Measurements from ENCODE around the gene SLC12A3.

Gene SLC12A3

GRCh38 chr16:56911771-56912571 lies 47.0 kb downstream of the SLC12A3 start:
- H3K4me3 ChIP-seq (ENCODE audit: low read length, poor library complexity, severe bottlenecking) = no peak overlapping the region
- no peaks in the 10 kb centered on the region for H3F3A ChIP-seq (ENCODE audit: low read depth)
- H3K9me3 ChIP-seq (ENCODE audit: insufficient read depth, low read depth, low read length) = no peaks in the 10 kb centered on the region
- no peaks in the 10 kb centered on the region for H3K79me2 ChIP-seq (ENCODE audit: insufficient read depth, low read length)
- H3K9me2 ChIP-seq (replicated peaks; ENCODE audit: low read depth, low read length) = no peaks in the 10 kb centered on the region
- H3K27me3 ChIP-seq (ENCODE audit: insufficient read depth, low read length, poor library complexity, severe bottlenecking) = no peaks in the 10 kb centered on the region
- no peaks in the 10 kb centered on the region for H3K4me1 ChIP-seq (ENCODE audit: insufficient read depth, low read length, poor library complexity, severe bottlenecking)
- no peaks in the 10 kb centered on the region for H4K20me1 ChIP-seq (ENCODE audit: insufficient read depth, low read length, poor library complexity, severe bottlenecking)
- H3K36me3 ChIP-seq (ENCODE audit: insufficient read depth, low read length) = no peaks in the 10 kb centered on the region
- H2AFZ ChIP-seq (ENCODE audit: low read length) = no peak overlapping the region
- TF ChIP-seq CTCF (conservative IDR thresholded peaks at IDR 0.05; ENCODE audit: low read length) = no peak
- TF ChIP-seq EZH2phosphoT487 (IDR thresholded peaks at IDR 0.05; ENCODE audit: borderline replicate concordance) = no peak
- H3K9ac ChIP-seq (ENCODE audit: low read depth, low read length, poor library complexity, severe bottlenecking) = no peak overlapping the region
- no peak overlapping the region for H3K4me2 ChIP-seq (ENCODE audit: low read depth, low read length, poor library complexity, severe bottlenecking)

GRCh38 chr16:56912746-56913708 lies 48.0 kb downstream of the SLC12A3 start:
- Histone ChIP-seq H3K4me1 (ENCODE audit: insufficient read depth, low read length, poor library complexity, severe bottlenecking) (no peaks in the 10 kb centered on the region), H3K79me2 (ENCODE audit: insufficient read depth, low read length) (no peaks in the 10 kb centered on the region), H3K27me3 (ENCODE audit: insufficient read depth, low read length, poor library complexity, severe bottlenecking) (no peaks in the 10 kb centered on the region), H3F3A (ENCODE audit: low read depth) (no peaks in the 10 kb centered on the region), H3K9me2 (replicated peaks; ENCODE audit: low read depth, low read length) (no peaks in the 10 kb centered on the region), H3K4me3 (ENCODE audit: low read length, poor library complexity, severe bottlenecking) (no peak overlapping the region), H3K9me3 (ENCODE audit: insufficient read depth, low read depth, low read length) (no peaks in the 10 kb centered on the region), H2AFZ (ENCODE audit: low read length) (no peak overlapping the region), H3K4me2 (ENCODE audit: low read depth, low read length, poor library complexity, severe bottlenecking) (no peak overlapping the region), H3K36me3 (ENCODE audit: insufficient read depth, low read length) (no peaks in the 10 kb centered on the region), H3K9ac (ENCODE audit: low read depth, low read length, poor library complexity, severe bottlenecking) (no peak overlapping the region), H4K20me1 (ENCODE audit: insufficient read depth, low read length, poor library complexity, severe bottlenecking) (no peaks in the 10 kb centered on the region)
- TF ChIP-seq EZH2phosphoT487 (IDR thresholded peaks at IDR 0.05; ENCODE audit: borderline replicate concordance) (no peak), CTCF (conservative IDR thresholded peaks at IDR 0.05; ENCODE audit: low read length) (no peak)

- Histone ChIP-seq H3F3A (ENCODE audit: low read depth) (no peaks in the 10 kb centered on the region), H3K4me2 (ENCODE audit: low read depth, low read length, poor library complexity, severe bottlenecking) (no peak overlapping the region), H3K9ac (ENCODE audit: low read depth, low read length, poor library complexity, severe bottlenecking) (no peak overlapping the region), H3K27me3 (ENCODE audit: insufficient read depth, low read length, poor library complexity, severe bottlenecking) (no peaks in the 10 kb centered on the region), H3K9me3 (ENCODE audit: insufficient read depth, low read depth, low read length) (no peaks in the 10 kb centered on the region), H3K79me2 (ENCODE audit: insufficient read depth, low read length) (no peaks in the 10 kb centered on the region), H3K9me2 (replicated peaks; ENCODE audit: low read depth, low read length) (no peaks in the 10 kb centered on the region), H2AFZ (ENCODE audit: low read length) (no peak overlapping the region), H4K20me1 (ENCODE audit: insufficient read depth, low read length, poor library complexity, severe bottlenecking) (no peaks in the 10 kb centered on the region), H3K4me1 (ENCODE audit: insufficient read depth, low read length, poor library complexity, severe bottlenecking) (no peaks in the 10 kb centered on the region), H3K36me3 (ENCODE audit: insufficient read depth, low read length) (no peaks in the 10 kb centered on the region), H3K4me3 (ENCODE audit: low read length, poor library complexity, severe bottlenecking) (no peak overlapping the region)
- TF ChIP-seq CTCF (conservative IDR thresholded peaks at IDR 0.05; ENCODE audit: low read length) (no peak), EZH2phosphoT487 (IDR thresholded peaks at IDR 0.05; ENCODE audit: borderline replicate concordance) (no peak)
Measured at GRCh38 chr16:56914896-56915295, 49.9 kb downstream of the SLC12A3 start.
